Activated effector memory CD4-positive, alpha-beta T cell treated with anti-CD3 and anti-CD28 coated beads, Interleukin-2, amount 50 U/mL, for 16 hours (primary cell): ENCODE measurements around the gene ZBTB40.

ENCODE experiments used
- DNase-seq: peaks from one replicate; pipeline ENCODE4 v3.0.0-alpha.2; 2020

Gene ZBTB40

DNA sequence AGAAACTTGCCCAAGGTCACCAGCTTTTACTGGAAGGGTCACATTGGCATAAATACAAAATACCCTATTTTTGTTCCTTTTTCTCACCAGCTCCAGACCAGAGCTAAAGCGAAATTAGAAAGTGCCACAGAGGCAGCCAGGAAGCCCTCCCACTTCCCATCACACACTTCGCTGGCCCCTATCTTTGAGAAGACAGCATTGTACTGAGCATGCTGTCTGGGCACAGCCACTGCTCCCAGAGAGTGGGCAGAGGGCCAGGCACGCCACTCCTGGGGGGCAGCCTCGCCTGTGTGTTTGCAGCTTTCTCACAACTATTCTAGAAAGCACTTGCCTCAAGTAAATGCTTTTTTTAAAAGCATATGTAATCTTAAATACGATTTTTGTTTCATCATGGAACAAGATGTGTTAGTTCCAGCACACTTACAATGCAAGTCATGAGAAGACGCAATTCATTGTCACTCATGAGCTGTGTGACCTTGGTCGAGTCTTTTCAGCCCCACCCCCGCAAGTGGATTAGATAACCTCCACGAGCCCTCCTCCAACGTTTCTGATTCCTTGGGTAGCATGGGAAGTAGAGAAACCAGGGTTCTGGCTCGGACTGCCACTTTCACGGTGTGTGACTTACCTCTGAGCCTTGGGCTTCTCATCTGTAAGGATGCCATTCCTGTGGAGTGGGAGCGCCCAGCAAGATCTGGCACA is 85.9 kb downstream of the ZBTB40 start:
- DNase-seq: no peak

- DNase-seq: no peak
These were observed 88.0 kb downstream of the ZBTB40 start for GRCh38 chr1:22539510-22540118.

DNA sequence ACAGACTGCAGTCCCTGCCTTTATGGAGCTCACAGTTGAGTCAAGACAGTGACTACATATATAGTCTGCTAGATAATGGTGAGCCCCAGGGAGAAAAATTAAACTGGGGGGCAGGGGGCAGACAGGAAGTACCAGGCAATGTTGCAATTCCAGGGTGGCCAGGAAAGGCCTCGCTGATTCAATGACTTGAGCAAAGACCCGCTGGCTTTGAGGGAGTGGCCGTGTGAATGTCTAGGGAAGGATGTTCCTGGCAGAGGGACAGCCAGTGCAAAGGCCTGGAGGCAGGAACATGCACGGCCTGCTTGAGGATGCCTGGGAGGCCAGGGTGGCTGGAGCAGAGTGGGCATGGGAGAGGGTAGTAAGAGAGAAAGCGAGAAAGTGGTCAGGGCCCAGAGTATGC is 88.7 kb downstream of the ZBTB40 start:
- no peak for DNase-seq

- no peak for DNase-seq
These were observed 91.2 kb downstream of the ZBTB40 start for GRCh38 chr1:22542886-22543285.

GRCh38 chr1:22543679-22544078 is 92.0 kb downstream of the ZBTB40 start:
- no peak for DNase-seq

GRCh38 chr1:22544606-22545005 is 93.0 kb downstream of the ZBTB40 start:
- DNase-seq: no peak

DNA sequence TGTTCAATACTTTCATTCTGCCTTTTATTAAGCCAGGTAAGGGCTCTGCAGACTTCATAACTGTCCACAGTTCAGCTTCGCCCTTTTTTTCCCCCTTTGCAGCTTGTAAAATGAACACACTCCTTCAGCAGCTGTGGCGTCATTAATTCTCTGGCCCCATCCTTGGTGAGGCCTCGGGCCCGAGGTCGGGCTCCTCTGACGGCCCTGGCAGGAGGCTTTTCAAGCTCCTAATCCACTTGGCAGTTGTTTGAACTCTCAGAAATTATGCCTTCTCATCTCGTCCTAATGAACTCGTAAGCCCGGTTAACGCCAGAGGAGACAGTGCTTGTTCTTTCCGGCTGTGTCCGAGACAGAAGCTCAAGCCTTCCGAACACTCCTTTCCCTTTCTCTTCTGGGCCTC is 93.5 kb downstream of the ZBTB40 start:
- no peak for DNase-seq

- DNase-seq: no peak
These were observed 95.7 kb downstream of the ZBTB40 start for GRCh38 chr1:22547186-22547817.

GRCh38 chr1:22547818-22548462 is 96.3 kb downstream of the ZBTB40 start:
- no peak for DNase-seq

DNA sequence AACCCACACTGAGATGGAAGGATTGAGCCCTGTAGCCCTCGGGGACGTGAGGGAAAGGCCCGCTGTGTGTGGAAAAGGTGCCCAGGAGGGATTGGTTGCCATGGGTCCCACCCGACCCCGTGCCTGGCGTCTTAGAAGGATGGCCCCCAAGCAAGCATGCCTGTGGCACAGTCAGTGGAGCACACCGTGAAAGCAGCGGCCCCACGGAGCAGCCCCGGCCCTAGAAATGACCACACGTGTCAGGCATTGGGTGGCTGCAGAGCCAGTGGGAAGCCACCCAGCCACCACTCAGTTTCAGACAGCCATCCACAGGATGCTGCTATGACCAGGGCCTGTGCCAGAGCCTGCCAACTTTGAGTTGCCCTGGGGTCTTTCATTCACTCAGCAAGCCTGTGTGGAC is 98.4 kb downstream of the ZBTB40 start:
- DNase-seq: no peak

- DNase-seq: no peak
These were observed 99.9 kb downstream of the ZBTB40 start for GRCh38 chr1:22551591-22551990.

GRCh38 chr1:22552021-22552420 is 100.4 kb downstream of the ZBTB40 start:
- no peak for DNase-seq

DNA sequence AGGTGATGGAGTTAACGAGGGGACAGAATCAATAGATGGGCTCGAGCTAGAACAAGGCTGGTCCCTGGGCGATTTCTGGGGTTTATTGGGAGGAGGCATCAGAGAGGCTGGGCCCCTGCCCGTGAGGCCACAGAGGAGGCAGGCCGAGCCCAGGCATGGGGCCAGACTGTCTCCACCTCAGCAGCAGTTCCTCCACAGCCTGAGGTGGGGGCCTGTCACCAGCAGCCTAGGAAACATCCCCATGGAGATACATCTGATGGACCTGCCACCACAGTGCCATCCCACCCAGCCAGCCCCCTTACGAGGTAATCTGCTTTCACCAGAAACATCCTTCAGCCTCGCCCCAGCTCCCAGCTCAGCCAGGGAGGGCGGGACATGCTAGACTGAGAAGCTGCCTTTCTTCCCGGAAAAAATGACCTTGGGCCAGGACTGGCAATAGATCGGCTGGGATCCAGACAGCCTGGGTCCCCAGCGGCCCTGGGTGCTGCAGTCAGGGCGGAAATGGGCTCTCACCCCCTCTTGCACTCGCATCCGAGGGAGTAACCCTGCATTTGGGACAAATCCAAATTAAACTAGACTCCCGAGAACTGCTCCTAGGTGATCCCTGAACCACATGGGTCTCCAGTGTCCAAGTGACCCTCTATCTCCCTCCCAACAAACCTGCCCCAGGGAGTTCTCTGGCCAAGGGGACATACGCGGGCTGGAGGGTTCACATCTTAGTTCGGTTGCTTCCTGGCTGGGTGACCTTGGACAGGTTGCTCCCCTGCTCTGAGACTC is 101.6 kb downstream of the ZBTB40 start:
- DNase-seq: no peak

- no peak for DNase-seq
These were observed 102.4 kb downstream of the ZBTB40 start for GRCh38 chr1:22553991-22554522.

DNA sequence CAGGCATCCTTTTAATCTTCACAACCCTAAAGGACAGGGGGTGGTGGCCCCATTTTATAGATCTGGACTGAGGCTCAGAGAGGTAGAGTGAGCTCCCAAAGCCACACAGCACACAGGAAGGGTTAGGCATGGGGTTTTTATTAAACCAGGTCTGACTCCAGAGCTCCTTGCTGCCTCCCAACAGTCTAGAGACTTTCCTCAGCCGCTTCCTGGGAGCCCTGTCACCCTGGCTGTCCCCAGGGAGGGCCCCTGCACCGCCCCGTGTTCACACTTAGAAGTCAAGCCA is 103.7 kb downstream of the ZBTB40 start:
- no peak for DNase-seq

GRCh38 chr1:22556391-22557104 is 104.9 kb downstream of the ZBTB40 start:
- no peak for DNase-seq

- DNase-seq: no peak
These were observed 105.8 kb downstream of the ZBTB40 start for GRCh38 chr1:22557341-22557950.

- DNase-seq: no peak
These were observed 111.2 kb downstream of the ZBTB40 start, which contains the start of gene EPHA8 for GRCh38 chr1:22562584-22563583. Gene EPHA8, plus strand, starts transcription at chr1:22563489. Its CDS starts 147 bp downstream, at chr1:22563636.

DNA sequence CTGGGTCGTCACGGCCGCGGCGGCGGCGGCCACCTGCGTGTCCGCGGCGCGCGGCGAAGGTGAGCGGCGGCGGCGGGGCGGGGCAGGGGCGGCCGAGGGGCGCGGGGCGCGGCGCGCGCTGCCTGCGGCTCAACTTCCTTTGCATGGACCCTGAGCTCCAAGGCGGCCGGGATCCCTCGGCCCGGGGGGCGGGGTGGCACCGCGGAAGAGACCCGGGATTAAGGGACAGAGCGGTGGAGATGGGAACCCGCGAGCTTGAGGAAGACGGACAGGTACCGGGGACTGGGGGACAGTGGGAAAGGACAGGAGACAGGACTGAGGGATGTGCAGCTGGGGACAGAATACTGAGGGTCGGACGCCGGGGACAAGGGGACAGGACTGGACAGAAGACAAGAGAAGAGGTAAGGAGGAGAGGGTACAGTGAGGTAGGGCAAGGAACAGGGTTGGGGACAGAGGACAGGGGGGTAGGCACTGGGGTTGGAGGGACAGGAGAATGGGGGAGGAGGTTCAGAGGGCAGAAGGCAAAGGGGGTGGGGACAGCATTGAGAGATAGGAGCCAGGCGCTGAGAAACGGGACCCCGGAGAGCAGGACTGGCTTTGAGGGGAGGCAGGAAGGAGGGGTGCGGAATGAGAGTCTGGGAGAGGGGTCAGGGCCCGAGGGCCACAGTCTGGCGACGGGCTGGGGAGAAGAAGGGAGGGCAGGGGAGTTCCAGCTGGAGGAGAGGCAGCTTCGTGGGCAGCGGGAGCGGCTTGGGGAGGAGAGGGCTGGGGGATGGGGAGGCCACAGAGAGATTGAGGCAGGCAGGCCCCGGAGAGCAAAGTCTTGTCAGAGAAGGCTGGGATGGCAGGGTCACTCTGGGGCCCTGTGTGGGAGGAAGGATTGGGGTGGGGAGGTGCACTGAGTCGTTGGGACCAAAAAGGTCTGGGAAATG is 112.3 kb downstream of the ZBTB40 start:
- DNase-seq: no peak
